ENCODE results near the gene DIPK1A.

DNA sequence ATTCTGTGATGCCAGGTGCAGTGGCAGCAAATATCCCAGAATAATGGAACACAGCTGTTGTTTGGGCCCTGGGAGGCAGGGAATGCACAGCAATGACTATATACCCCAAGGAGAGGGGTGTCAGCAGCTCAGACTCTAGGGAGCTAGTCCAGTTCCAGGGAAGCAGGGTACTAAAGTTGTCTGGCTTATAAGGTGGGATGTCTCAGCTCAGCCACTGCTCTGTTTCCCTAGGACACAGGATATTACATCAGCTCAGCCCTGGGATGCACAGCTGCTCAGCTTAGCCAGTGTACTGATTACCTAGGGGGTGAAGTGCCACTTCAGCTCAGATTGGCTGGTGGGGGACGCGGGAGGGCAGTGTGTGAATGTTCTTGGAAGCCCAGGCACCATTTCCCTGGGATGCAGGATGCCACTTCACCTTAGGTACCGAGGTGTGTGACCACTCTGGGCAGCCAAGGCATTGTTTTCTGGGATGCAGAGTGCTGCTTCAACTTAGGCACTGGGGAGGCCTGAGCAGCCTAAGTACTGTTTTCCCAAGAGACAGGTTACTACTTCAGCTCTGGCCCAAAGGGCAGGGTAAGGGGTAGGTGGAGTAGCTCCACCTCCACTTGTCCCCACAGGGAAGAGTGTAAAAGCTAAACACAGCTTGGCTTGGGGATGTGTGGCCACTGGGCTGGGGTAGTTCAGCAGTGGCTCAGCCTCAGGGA lies 59.4 kb downstream of the DIPK1A start:
- TF ChIP-seq POLR2A (IDR thresholded peaks at IDR 0.05) = no peak
- TF ChIP-seq, protein P1, sequence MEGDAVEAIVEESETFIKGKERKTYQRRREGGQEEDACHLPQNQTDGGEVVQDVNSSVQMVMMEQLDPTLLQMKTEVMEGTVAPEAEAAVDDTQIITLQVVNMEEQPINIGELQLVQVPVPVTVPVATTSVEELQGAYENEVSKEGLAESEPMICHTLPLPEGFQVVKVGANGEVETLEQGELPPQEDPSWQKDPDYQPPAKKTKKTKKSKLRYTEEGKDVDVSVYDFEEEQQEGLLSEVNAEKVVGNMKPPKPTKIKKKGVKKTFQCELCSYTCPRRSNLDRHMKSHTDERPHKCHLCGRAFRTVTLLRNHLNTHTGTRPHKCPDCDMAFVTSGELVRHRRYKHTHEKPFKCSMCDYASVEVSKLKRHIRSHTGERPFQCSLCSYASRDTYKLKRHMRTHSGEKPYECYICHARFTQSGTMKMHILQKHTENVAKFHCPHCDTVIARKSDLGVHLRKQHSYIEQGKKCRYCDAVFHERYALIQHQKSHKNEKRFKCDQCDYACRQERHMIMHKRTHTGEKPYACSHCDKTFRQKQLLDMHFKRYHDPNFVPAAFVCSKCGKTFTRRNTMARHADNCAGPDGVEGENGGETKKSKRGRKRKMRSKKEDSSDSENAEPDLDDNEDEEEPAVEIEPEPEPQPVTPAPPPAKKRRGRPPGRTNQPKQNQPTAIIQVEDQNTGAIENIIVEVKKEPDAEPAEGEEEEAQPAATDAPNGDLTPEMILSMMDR (IDR thresholded peaks at IDR 0.05) = no peak
- no peak for TF ChIP-seq POLR2AphosphoS5 (IDR thresholded peaks at IDR 0.05)

Measured in breast epithelium (tissue), 3 donors.